ENCODE measurements around the gene TMCO4.
"Not testable (repeated sequence)": the region's sequence is repeated elsewhere in the genome, so short reads cannot be mapped to it uniquely, and the experiment has no call there.

The TMCO4 gene

GRCh38 chr1:19802269-19802668, 2.6 kb upstream of the TMCO4 start:
- H3K9me3 Mint-ChIP-seq: no peaks in the 10 kb centered on the region
- no peaks in the 10 kb centered on the region for H3K36me3 Mint-ChIP-seq (ENCODE audit: low read depth)
- H3K27me3 Mint-ChIP-seq (ENCODE audit: low read depth): peaks cover 7% of the 10 kb centered on the region
- H3K27ac Mint-ChIP-seq: no peak overlapping the region
- H3K4me3 Mint-ChIP-seq: no peak overlapping the region
- no peak for DNase-seq (ENCODE audit: low spot score)
- peaks cover 14% of the 10 kb centered on the region for H3K4me1 Mint-ChIP-seq (ENCODE audit: low read depth)

DNA sequence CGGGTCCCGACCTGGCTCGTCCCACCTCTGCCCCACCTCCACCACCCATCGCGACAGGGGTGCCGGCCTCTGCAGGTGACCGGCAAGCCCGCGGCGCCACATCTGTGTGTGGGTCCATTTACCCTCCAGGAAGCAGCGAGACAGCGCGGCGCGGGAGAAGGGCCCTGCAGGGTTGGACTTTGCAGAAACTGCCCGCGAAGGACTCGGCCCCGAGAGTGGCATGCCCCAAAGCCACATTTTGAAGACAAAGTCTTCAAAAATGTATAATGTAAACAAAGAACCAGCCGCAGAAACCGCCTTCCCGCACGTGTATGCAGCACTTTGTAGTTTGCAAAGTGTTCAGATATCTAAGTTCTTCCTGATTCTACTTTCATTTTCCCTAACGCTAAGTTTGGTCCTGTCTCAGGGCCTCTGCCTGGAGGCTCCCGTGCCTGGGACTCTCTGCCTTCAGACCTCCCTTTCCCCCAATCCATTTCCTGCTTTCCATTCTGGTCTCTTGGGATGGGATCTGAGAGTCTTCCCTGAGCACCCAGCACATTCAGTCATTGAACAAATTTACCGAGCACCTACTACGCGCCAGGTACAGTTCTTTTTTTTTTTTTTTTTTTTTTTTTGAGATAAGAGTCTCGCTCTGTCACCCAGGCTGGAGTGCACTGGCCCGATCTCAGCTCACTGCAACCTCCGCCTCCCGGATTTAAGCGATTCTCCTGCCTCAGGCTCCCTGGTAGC, 524 bp upstream of the TMCO4 start:
- Mint-ChIP-seq H3K4me3 (peak overlapping the region; percentile 93), H3K27me3 (ENCODE audit: low read depth) (peaks cover 7% of the 10 kb centered on the region), H3K9me3 (no peaks in the 10 kb centered on the region), H3K27ac (peak overlapping the region; percentile 86), H3K36me3 (ENCODE audit: low read depth) (no peaks in the 10 kb centered on the region), H3K4me1 (ENCODE audit: low read depth) (peaks cover 14% of the 10 kb centered on the region)
- peak; percentile 42 for DNase-seq (ENCODE audit: low spot score)

DNA sequence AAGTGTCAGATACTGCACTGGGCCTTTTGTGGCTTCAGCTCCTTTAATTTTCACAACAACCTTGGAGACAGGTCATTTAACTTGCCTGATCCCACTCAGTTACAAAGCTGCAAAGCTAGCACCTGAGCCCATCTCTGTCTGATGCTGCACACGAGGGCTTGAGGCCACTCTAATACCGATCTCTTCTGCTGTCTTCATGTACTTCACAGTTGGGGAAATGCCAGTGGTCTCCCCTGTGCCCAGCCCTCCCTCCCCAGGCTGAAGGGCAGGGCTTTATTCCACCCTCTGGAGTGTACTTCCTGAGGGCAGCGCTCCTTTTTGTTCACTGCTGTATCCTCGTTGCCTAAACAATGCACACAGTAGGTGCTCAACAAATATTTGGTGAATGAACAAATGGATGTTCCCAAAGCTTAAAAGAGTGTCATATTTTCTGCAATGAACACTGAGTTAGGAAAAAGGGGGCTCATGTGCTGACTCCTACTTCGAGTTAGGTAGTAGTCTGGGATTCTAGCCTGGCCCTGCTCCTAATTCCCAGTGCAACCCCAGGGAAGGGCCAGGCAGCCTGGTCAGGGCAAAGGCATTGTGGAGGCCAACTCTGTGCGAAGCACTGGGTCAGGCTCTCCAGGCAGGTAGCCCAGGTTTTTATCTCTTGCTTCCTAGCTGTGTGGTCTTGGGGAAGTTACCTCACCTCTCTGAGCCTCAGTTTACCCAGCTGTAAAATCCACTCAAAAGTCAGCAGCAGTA, 1.1 kb downstream of the TMCO4 start:
- H3K4me1 Mint-ChIP-seq (ENCODE audit: low read depth): peaks cover 14% of the 10 kb centered on the region
- peaks cover 1% of the 10 kb centered on the region for H3K36me3 Mint-ChIP-seq (ENCODE audit: low read depth)
- H3K4me3 Mint-ChIP-seq: peak overlapping the region; percentile 79
- H3K9me3 Mint-ChIP-seq: no peaks in the 10 kb centered on the region
- H3K27me3 Mint-ChIP-seq (ENCODE audit: low read depth): peaks cover 4% of the 10 kb centered on the region
- DNase-seq (ENCODE audit: low spot score): no peak
- H3K27ac Mint-ChIP-seq: peak overlapping the region; percentile 82

DNA sequence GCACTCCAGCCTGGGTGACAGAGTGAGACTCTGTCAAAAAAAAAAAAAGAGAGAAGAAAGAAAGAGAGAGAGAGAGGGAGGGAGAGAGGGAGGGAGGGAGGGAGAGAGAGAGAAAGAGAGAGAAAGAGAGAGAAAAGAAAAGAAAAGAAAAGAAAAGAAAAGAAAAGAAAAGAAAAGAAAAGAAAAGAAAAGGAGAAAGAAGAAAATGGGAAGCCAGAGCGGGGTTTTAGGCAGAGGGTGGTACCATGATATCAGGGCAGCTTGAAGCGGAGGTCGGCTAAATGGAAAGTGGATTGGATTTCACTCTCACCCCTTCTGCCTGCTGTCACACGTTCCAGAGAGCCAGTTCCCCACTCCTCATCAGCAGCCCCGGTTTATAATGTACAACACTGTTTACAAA, 1.9 kb downstream of the TMCO4 start:
- Mint-ChIP-seq H3K4me1 (ENCODE audit: low read depth) (peaks cover 14% of the 10 kb centered on the region), H3K9me3 (no peaks in the 10 kb centered on the region), H3K27me3 (ENCODE audit: low read depth) (peaks cover 4% of the 10 kb centered on the region), H3K27ac (peak overlapping the region; percentile 21), H3K4me3 (no peak overlapping the region), H3K36me3 (ENCODE audit: low read depth) (peaks cover 5% of the 10 kb centered on the region)
- no peak for DNase-seq (ENCODE audit: low spot score)

DNA sequence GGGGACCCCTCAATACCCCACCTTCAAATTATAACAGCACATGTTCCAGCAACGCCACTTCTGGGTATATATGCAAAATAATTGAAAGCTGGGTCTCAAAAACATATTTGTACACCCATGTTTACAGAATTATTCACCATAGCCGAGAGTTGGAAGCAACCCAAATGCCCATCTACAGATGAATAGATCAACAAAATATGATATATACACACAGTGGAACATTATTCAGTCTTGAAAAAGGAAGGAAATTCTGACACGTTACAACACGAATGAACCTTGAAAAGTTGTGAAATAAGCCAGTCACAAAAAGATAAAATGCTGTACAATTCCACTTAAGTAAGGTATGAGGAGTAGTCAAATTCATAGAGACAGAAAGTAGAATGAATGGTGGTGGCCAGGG, 5.1 kb downstream of the TMCO4 start:
- peaks cover 13% of the 10 kb centered on the region for H3K4me1 Mint-ChIP-seq (ENCODE audit: low read depth)
- no peak overlapping the region for H3K4me3 Mint-ChIP-seq
- H3K36me3 Mint-ChIP-seq (ENCODE audit: low read depth): peaks cover 15% of the 10 kb centered on the region
- no peaks in the 10 kb centered on the region for H3K9me3 Mint-ChIP-seq
- no peak for DNase-seq (ENCODE audit: low spot score)
- no peak overlapping the region for H3K27ac Mint-ChIP-seq
- no peaks in the 10 kb centered on the region for H3K27me3 Mint-ChIP-seq (ENCODE audit: low read depth)

DNA sequence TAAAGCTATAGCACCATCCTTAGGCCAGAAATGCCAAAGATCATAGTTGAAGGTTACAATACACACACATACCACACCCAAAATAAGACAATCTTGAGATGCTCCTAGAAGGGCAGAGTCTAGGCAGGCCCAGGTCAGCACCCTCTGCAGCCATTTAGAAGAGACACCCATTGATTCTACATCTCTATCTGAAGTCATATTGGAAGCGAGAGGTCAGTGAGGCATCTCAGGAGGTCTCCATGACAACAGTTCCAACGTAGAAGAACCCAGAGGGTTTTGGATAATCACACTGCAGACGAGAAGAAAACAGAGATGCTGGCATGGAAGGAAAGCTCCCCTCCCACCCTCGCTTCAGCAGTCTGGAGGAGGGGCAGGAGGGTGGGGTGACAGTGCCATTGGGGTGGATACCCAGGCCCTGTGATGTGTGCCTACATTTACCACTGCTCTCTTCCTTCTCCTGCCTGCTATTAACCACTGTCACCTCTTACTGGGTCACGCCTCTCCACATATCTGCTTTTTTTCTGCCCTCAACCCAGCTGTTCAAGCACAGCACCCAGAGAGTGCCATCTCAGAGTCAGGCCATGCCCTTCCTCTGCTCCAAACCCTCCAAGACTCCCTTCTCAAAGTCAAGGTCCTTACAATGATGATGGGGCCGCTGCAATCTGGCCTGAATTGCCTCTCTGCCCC, 6.2 kb downstream of the TMCO4 start:
- Mint-ChIP-seq H3K27ac (no peak overlapping the region), H3K27me3 (ENCODE audit: low read depth) (no peaks in the 10 kb centered on the region), H3K36me3 (ENCODE audit: low read depth) (peaks cover 16% of the 10 kb centered on the region), H3K9me3 (no peaks in the 10 kb centered on the region), H3K4me1 (ENCODE audit: low read depth) (peaks cover 9% of the 10 kb centered on the region), H3K4me3 (no peak overlapping the region)
- no peak for DNase-seq (ENCODE audit: low spot score)

GRCh38 chr1:19792237-19793002, 7.3 kb downstream of the TMCO4 start:
- Mint-ChIP-seq H3K4me3 (no peak overlapping the region), H3K27me3 (ENCODE audit: low read depth) (no peaks in the 10 kb centered on the region), H3K9me3 (no peaks in the 10 kb centered on the region), H3K4me1 (ENCODE audit: low read depth) (peaks cover 6% of the 10 kb centered on the region), H3K36me3 (ENCODE audit: low read depth) (peaks cover 16% of the 10 kb centered on the region), H3K27ac (no peak overlapping the region)
- DNase-seq (ENCODE audit: low spot score): no peak

- H3K9me3 Mint-ChIP-seq; H3K4me3 Mint-ChIP-seq; H3K27ac Mint-ChIP-seq; DNase-seq (ENCODE audit: low spot score); H3K27me3 Mint-ChIP-seq (ENCODE audit: low read depth); H3K4me1 Mint-ChIP-seq (ENCODE audit: low read depth): not testable (repeated sequence)
- peaks cover 16% of the 10 kb centered on the region for H3K36me3 Mint-ChIP-seq (ENCODE audit: low read depth)
Measured at GRCh38 chr1:19790061-19790975, 9.4 kb downstream of the TMCO4 start.

- no peak for DNase-seq (ENCODE audit: low spot score)
- H3K9me3 Mint-ChIP-seq: no peaks in the 10 kb centered on the region
- peaks cover 6% of the 10 kb centered on the region for H3K4me1 Mint-ChIP-seq (ENCODE audit: low read depth)
- H3K27ac Mint-ChIP-seq: no peak overlapping the region
- H3K27me3 Mint-ChIP-seq (ENCODE audit: low read depth): no peaks in the 10 kb centered on the region
- H3K4me3 Mint-ChIP-seq: no peak overlapping the region
- peaks cover 8% of the 10 kb centered on the region for H3K36me3 Mint-ChIP-seq (ENCODE audit: low read depth)
Measured at GRCh38 chr1:19786988-19787423, 12.7 kb downstream of the TMCO4 start.

DNA sequence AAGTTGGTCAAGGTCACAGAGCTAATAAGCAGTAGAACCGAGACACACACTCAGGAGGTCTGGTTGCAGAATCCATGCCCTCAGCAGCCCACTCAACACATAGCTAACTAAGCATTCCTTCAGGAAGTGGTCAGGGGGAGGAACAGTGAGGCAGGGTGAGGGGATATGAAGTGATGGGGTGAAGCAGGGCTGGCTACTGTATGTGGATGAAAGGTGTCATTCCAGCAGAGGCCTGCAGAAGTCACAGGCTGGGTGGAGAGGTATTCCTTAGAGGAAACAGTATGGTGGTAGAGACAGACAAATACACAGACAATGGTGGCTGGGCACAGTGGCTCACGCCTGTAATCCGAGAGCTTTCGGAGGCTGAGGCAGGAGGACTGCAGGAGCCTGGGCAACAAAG, 14.1 kb downstream of the TMCO4 start:
- H3K4me3 Mint-ChIP-seq: no peak overlapping the region
- H3K9me3 Mint-ChIP-seq: no peaks in the 10 kb centered on the region
- H3K4me1 Mint-ChIP-seq (ENCODE audit: low read depth): peaks cover 6% of the 10 kb centered on the region
- no peak overlapping the region for H3K27ac Mint-ChIP-seq
- DNase-seq (ENCODE audit: low spot score): no peak
- H3K27me3 Mint-ChIP-seq (ENCODE audit: low read depth): no peaks in the 10 kb centered on the region
- peaks cover 4% of the 10 kb centered on the region for H3K36me3 Mint-ChIP-seq (ENCODE audit: low read depth)

DNA sequence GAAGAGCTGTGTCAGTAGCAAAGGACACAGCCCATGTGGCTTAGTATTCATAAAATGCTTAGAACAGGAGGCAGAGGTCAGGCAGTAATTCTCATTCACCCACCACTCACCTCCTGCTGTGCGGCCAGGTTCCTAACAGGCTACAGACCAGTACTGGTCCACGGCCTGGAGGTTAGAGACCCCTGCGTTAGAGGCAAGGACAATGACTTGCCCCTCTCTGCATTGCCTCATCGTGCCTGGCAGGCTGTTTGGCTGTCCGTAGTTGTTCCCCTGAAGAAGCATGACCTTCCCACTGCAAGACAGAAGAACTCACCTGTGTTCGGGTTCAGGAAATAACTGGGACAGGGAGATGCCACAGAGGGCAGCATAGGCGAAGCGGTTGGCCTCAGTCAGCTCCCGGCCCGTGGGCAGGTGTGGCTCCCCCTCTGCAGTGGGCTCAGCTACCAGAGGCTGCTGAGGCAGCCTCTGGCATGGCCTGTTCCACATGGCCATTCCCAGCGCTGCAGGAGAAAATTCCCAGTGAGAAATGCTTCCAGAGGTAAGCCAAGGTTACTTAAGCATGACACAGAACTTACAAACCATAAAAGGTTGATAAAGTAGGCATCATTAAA, 19.3 kb downstream of the TMCO4 start:
- H3K27me3 Mint-ChIP-seq (ENCODE audit: low read depth): no peaks in the 10 kb centered on the region
- no peaks in the 10 kb centered on the region for H3K4me1 Mint-ChIP-seq (ENCODE audit: low read depth)
- peaks cover 2% of the 10 kb centered on the region for H3K36me3 Mint-ChIP-seq (ENCODE audit: low read depth)
- no peak overlapping the region for H3K27ac Mint-ChIP-seq
- H3K9me3 Mint-ChIP-seq: no peaks in the 10 kb centered on the region
- no peak for DNase-seq (ENCODE audit: low spot score)
- no peak overlapping the region for H3K4me3 Mint-ChIP-seq

DNA sequence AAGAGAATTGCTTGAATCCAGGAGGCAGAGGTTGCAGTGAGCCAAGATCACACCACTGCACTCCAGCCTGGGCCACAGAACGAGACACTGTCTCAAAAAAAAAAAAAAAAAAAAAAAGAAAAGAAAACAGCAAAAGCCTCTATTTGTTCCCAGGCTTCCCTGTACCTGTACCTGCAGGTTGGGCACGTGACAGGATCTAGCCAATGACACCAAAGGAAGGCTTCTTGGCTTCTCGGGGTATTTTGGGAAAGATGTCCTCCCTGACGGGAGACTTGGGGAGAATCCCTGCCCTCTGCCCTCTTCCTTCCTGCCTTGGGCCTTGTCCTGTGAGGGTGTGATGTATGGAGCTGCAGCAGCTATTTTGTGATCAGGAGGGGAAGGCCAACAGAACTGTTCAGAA, 22.8 kb downstream of the TMCO4 start:
- H3K36me3 Mint-ChIP-seq (ENCODE audit: low read depth): peaks cover 2% of the 10 kb centered on the region
- no peaks in the 10 kb centered on the region for H3K4me1 Mint-ChIP-seq (ENCODE audit: low read depth)
- H3K27me3 Mint-ChIP-seq (ENCODE audit: low read depth): no peaks in the 10 kb centered on the region
- H3K9me3 Mint-ChIP-seq: no peaks in the 10 kb centered on the region
- DNase-seq (ENCODE audit: low spot score): no peak
- no peak overlapping the region for H3K27ac Mint-ChIP-seq
- H3K4me3 Mint-ChIP-seq: no peak overlapping the region

DNA sequence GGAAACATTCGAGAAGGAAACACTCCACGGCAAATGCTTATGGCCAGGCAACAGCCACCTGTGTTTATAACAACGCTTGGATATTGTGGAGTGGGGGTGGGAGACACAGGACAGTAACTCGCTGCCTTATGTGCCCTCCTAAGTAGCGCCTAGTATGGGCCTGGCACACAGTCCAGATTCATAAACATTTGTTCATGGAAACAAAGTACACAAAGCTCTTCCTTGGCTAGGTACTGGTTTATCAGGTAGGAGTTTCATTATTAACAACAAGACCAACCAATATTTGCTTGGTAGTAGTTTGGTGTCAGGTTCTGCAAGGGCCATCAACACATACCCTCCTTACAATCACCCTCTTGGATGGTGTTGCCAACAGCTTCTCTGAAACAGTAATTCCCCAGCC, 23.4 kb downstream of the TMCO4 start:
- Mint-ChIP-seq H3K27me3 (ENCODE audit: low read depth) (no peaks in the 10 kb centered on the region), H3K9me3 (no peaks in the 10 kb centered on the region), H3K36me3 (ENCODE audit: low read depth) (peaks cover 2% of the 10 kb centered on the region), H3K27ac (no peak overlapping the region), H3K4me3 (no peak overlapping the region), H3K4me1 (ENCODE audit: low read depth) (no peaks in the 10 kb centered on the region)
- no peak for DNase-seq (ENCODE audit: low spot score)

Measured in T-helper 2 cell treated with Interferon-gamma antibody and Interleukin-4, amounts not matched to agents 5 μg/mL and 100 μg/mL, for 36 hours (primary cell).